ENCODE measurements around the gene ANKS3.

The ANKS3 gene

GRCh38 chr16:4724661-4725270, 9.3 kb downstream of the ANKS3 start:
- DNase-seq, result no peak

- DNase-seq, result no peak
Observed at GRCh38 chr16:4723071-4723767, 10.9 kb downstream of the ANKS3 start.

DNA sequence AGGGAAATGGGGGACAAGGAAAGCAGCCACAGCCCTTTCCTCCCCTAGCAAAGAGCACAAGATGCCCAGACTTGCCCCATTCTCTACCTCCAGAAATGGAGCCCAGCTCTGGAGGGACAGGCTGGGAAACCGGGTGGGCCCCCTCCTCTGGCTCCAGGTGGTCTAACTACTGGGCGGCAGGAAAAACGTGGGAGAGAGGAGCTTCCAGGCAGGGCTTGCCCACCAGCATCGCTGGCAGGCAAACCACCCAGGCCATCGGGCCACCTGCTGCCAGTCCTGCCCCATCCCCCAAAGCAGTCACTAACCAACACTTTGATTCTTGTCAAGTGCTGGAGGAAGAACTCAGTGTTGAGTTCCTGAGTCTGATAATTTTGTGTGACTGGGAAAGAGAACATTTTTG, 15.6 kb downstream of the ANKS3 start:
- no peak for DNase-seq

GRCh38 chr16:4714996-4715395, 19.1 kb downstream of the ANKS3 start:
- DNase-seq, result no peak

GRCh38 chr16:4713663-4714501, 20.2 kb downstream of the ANKS3 start:
- DNase-seq, result no peak

DNA sequence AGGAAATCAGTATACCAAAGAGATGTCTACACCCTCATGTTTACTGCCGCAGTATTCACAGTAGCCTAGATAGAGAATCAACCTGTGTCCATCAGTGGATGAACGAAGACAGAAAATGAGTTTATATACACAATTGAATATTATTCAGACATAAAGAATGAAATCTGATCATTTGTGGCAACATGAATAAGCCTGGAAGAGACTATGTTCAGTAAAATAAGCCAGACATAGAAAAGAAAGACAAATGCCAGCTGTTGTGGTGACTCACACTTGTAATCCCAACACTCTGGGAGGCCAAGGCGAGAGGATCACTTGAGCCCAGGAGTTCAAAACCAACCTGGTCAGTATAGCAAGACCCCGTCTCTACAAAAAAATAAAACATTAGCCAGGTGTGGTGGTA, 24.6 kb downstream of the ANKS3 start:
- no peak for DNase-seq

GRCh38 chr16:4706871-4707270, 27.2 kb downstream of the ANKS3 start:
- DNase-seq, result no peak

DNA sequence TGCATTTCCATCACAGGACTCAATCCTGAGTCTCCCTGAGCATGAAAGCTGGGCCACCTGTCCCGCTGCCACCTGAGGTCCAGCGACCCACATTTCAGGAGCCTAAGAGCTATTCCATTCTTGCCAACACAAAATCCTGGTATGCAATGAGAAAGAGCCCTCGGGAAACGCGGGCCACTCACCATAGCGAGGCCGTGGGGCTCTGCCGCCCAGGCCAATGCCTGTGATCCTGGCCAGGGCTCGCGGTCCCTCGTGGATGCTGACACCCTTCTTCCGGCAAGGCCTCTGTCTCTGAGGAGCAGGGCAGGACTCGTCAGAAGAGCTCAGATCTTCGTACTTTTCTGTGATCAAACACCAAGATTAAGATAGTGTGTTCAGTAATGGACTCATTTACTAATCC, 29.2 kb downstream of the ANKS3 start:
- DNase-seq, result no peak

GRCh38 chr16:4704491-4704890, 29.6 kb downstream of the ANKS3 start:
- DNase-seq, result no peak

DNA sequence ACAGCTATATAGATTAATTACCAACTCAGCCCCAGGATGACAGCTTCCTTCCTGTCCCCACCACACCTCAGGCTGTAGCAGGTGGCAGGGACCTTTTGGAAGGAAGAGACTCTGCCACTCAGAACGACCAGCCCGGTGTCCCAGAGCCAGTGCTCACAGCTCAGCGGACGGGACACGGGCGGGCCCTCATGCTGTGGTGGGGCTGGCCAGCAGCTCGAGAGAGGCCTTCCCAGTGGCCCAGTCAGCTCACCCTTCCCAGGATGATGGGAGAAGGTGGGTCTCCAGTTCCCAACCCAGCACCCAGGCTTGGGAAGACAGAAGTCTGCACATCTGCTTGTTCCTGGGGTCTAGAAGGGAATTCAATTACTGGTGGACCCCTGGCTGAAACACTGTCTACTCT, 30.2 kb downstream of the ANKS3 start:
- DNase-seq, result no peak

DNA sequence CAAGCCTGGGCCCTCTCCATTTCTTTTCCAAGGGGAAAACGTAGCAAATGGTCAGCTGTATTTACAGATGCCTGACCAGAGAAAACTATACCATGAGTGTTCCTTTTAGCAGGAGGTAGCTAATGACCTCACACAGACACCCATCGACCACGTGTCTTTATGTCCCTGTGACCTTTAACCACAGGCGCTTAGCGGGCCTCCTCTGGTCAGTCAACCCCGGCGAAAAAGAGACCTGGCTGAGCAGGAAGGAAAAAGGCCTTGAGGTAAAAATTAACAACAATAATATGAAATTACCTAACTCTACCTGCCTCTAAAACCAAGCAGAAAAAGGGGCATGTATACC, 31.6 kb downstream of the ANKS3 start:
- no peak for DNase-seq

DNA sequence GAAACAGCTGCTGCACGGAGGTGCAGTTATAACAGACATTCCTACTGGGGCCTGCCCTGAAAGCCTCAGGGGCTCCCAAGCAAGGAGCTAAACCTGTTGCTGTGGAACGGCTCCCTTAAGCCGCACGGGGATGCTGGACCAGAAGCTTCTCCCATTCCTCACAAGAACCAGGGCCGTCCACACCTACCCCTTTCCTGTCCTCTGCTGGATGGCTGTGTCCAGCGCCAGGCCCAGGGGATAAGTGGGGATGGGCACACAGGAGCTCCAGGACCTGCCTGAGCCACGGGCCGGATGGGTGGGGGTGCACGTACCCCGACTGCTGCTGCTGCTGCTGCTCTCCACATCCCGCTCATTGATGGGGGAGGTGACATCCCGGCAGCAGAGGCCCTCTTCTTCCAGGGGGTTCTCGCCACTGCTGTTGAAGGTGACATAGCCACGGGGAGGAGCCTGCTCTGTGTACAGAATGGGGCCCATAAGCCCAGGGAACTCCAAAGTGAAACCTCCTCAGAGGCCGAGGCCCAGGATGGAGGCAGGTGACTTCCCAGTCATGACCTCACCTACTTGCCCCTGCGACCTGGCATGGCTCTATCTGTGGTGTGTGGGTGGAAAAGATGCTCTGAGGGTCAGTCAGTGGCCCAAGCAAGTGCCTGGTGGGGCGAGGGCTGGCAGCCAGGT, 32.1 kb downstream of the ANKS3 start:
- DNase-seq, result no peak

- DNase-seq, result peak in 1 of 14 donors; percentile 39
Observed at GRCh38 chr16:4700997-4701743, 32.9 kb downstream of the ANKS3 start.

- DNase-seq, result no peak
Observed at GRCh38 chr16:4700380-4700996, 33.6 kb downstream of the ANKS3 start.

DNA sequence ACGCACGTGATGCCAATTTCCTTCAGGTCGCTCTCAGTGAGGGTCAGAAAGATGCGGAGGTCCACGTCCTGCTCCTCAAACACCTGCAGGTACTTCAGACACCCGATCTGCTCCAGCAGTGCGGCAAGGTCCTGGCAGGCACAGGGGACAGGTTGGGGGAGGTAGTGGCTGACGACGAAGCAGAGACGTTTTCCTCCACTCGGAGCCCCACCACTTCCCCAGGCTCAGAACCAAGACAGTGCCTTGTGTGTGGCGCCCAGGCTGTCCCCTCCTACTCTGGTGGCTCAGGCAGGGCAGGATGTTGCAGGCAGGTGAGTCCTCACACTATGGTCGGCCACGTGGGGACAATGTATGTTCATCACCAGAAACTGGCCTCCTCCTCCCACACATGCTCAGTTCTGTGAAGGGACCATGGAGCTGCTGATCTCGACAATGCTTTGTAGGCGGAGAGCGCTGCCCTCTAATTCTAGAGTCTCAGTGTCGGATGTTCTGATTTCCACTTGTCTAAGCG, 35.0 kb downstream of the ANKS3 start:
- DNase-seq, result no peak

DNA sequence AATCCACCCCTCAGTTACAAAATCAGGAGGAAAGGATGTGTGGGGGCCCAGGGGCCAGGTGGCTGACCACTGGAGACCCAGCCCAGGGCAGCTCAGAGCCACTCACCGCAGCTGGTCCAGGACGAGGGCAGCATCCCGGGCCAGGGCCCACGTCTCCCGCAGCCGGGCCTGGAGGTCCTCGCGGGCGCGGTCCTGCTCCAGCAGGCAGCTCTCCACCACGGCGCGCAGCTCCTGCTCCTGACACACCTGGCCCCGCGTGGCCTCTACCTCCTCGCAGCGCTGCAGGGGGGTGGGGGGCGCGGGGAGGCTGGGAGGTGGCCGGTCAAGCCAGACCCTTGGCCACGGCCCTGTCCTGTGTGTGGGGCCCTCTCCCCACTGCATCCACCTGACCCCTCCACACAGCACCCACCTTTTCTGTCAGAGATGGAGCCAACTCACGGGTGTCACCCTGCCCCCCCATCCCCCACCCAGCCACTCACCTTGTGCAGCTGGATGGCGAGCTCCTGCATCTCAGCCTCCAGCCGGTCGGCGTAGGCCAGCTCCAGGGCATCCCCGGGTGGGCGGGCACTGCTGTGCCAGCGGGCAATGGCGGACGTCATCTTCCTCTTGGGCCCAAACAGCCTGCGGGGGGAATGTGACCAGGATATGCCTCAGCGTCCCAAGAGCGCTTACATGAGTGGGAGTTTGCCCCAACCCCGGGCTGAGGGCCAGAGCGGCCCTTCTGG, 35.6 kb downstream of the ANKS3 start:
- no peak for DNase-seq

DNA sequence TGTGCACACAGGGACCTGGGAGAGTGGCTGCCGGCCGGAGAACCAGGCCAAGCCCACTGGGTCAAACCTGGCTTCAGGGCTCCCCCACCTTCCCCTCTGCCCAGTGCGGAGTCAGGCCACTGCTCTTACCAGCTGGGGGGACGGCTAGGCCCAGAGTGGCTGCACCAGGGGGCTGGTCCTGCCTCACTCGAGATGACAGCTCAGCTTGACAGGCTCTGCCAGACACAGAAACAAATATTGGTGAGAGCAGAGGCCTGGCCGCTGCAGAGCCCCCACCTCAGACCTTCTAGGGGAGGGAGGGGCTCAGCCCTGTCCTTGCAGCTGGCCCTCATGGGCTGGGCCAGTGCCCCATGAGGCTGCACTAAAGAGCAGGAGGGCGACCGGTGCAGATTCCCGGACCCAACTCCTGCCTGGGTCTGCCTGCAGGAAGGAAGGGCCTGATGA, 36.2 kb downstream of the ANKS3 start:
- DNase-seq, result no peak

DNA sequence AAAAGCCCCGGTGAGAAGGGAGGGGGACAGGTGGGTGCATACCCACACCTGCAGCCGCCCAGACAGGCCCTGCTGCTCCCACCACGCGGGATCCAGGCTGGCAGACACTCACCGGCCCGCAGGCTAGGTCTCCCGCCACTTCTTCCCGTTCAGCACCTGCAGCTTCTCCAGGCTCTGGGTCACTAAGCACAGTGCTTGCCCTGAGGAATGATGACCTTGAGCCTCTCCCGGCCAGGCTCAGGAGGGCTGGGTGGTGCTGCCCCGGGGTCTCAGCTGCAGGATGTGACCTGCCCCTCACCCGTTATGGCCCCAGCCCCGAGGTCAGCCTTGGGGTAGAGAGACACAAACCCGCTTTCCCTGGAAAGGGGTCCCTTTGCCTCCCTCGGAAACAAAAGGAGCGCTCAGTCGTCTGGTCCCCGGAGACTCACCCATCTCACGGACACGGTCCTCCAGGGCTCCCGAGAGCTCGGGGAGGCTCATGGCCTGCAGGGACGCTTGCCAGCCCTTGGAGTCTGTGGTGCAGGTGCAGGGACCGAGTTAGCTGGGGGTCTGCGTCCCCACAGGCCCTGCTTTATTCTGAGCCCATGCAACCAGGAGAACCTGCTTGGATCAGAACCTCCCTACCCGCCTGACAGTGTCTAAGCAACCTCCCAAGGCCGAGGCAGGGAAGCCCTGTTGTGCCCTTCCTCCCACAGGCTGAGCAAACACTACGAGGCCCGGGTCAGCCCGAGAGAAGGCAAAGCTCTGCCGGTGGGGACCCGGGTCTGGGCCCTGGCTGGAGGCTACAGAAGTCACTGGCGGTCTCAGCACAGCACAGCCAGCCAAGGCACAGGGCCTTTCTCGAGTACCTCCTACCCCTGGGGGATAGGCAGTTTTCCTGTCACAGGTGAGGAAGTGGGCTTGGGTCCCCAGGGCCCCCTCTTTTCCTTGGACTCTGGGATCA, 36.9 kb downstream of the ANKS3 start:
- DNase-seq, result no peak

GRCh38 chr16:4696172-4696904, 37.7 kb downstream of the ANKS3 start:
- DNase-seq, result no peak

All from C1 segment of cervical spinal cord (tissue), 14 donors.